GM18517 (cell line): ENCODE measurements around the gene SBF2.
"Not testable (repeated sequence)": the region's sequence is repeated elsewhere in the genome, so short reads cannot be mapped to it uniquely, and the experiment has no call there.

Source experiments
- ATAC-seq: cut with Tn5 transposase; IDR thresholded peaks from one replicate; pipeline ENCODE4 v1.9.1; 2021; ENCODE audit warnings: mild to moderate bottlenecking, moderate library complexity; ENCODE audit not compliant: unreplicated experiment

Gene SBF2

GRCh38 chr11:10268746-10269488 is 25.1 kb downstream of the SBF2 start:
- no peak for ATAC-seq

GRCh38 chr11:10267821-10268220 is 26.2 kb downstream of the SBF2 start:
- ATAC-seq: no peak

GRCh38 chr11:10265936-10266335 is 28.1 kb downstream of the SBF2 start:
- ATAC-seq: no peak

- not testable (repeated sequence) for ATAC-seq
These were observed 29.3 kb downstream of the SBF2 start for GRCh38 chr11:10264716-10265115.

- no peak for ATAC-seq
These were observed 30.1 kb downstream of the SBF2 start for GRCh38 chr11:10263929-10264328.

- no peak for ATAC-seq
These were observed 32.2 kb downstream of the SBF2 start for GRCh38 chr11:10261821-10262220.

GRCh38 chr11:10257478-10257877 is 36.5 kb downstream of the SBF2 start:
- ATAC-seq: no peak

- no peak for ATAC-seq
These were observed 38.5 kb downstream of the SBF2 start for GRCh38 chr11:10255388-10256125.

- not testable (repeated sequence) for ATAC-seq
These were observed 44.4 kb downstream of the SBF2 start for GRCh38 chr11:10249448-10250131.

GRCh38 chr11:10247011-10247410 is 47.0 kb downstream of the SBF2 start:
- ATAC-seq: no peak

- no peak for ATAC-seq
These were observed 50.0 kb downstream of the SBF2 start for GRCh38 chr11:10243896-10244575.

- no peak for ATAC-seq
These were observed 57.2 kb downstream of the SBF2 start for GRCh38 chr11:10236840-10237239.

GRCh38 chr11:10233581-10233980 is 60.4 kb downstream of the SBF2 start:
- ATAC-seq: no peak

- ATAC-seq: no peak
These were observed 61.3 kb downstream of the SBF2 start for GRCh38 chr11:10232756-10233155.

GRCh38 chr11:10231803-10232202 is 62.2 kb downstream of the SBF2 start:
- ATAC-seq: not testable (repeated sequence)

GRCh38 chr11:10225553-10225952 is 68.5 kb downstream of the SBF2 start:
- ATAC-seq: no peak

GRCh38 chr11:10222399-10222798 is 71.6 kb downstream of the SBF2 start:
- ATAC-seq: no peak

- no peak for ATAC-seq
These were observed 72.7 kb downstream of the SBF2 start for GRCh38 chr11:10221342-10221741.

- no peak for ATAC-seq
These were observed 82.5 kb downstream of the SBF2 start for GRCh38 chr11:10211470-10211869.

GRCh38 chr11:10209326-10209725 is 84.7 kb downstream of the SBF2 start:
- no peak for ATAC-seq

GRCh38 chr11:10208131-10208575 is 85.9 kb downstream of the SBF2 start:
- ATAC-seq: no peak
